Endothelial cell of umbilical vein (primary cell): ENCODE results near the gene ZNF366. TPM values are rescaled to one million over a fixed set of nuclear protein-coding genes. Genes with fewer than 3 reads are reported as not detected.

Source experiments
- BruUV-seq: library from RNA; stranded (reverse); fragments of 400-500 nt; replicated peaks from 2 replicates; lab custom pipeline; 2021; lab: Mats Ljungman, UMichigan
- CTCF ChIA-PET: fragments of 300-600, 350-600 bp; sonication (Branson Sonifier 250); formaldehyde crosslinking; loops from one replicate; lab custom pipeline; 2021; ENCODE audit warnings: antibody characterized with exemption, inconsistent platforms; lab: Charles Lee
- POLR2A ChIA-PET: fragments of 300-600, 350-600 bp; sonication (Branson Sonifier 250); formaldehyde crosslinking; loops from one replicate; lab custom pipeline; 2021; ENCODE audit warnings: antibody characterized with exemption, inconsistent platforms; lab: Charles Lee
- DNase-seq: peaks from one replicate; pipeline ENCODE4 v3.0.0-alpha.2; 2011; ENCODE audit warnings: low read depth, low spot score
- FAIRE-seq: peaks from 2 replicates; lab custom pipeline; 2011; peaks lifted over from hg19 to GRCh38; lab: Jason Lieb, UNC
- H2AFZ ChIP-seq: 2 replicates; pipeline ENCODE4 v1.6.0; 2012; ENCODE audit warnings: low read depth, low read length, control low read depth, inconsistent platforms
- H3K27ac ChIP-seq: 2 replicates; pipeline ENCODE4 v1.5.1; 2011; ENCODE audit warnings: low read depth, mild to moderate bottlenecking, control low read depth, low read length, moderate library complexity; ENCODE audit not compliant: insufficient read depth
- H3K27me3 ChIP-seq, 2 experiments: 2 replicates each; pipeline versions ENCODE4 v1.6.0 to v1.6.1; 2011; ENCODE audit warnings: low read length in 2 of 2, mixed read lengths in 1 of 2; ENCODE audit not compliant: control insufficient read depth in 2 of 2, insufficient read depth in 2 of 2
- H3K36me3 ChIP-seq, 2 experiments: 2 replicates in 1 of 2; 3 replicates in 1 of 2; pipeline ENCODE4 v1.5.1; 2011; ENCODE audit warnings: low read length in 2 of 2, mild to moderate bottlenecking in 1 of 2, moderate library complexity in 1 of 2; ENCODE audit not compliant: control insufficient read depth in 2 of 2, insufficient read depth in 2 of 2; ENCODE audit errors: extremely low read depth in 1 of 2
- H3K4me1 ChIP-seq: 3 replicates; pipeline ENCODE4 v1.5.1; 2011; ENCODE audit warnings: mild to moderate bottlenecking, low read length; ENCODE audit not compliant: control insufficient read depth, insufficient read depth; ENCODE audit errors: extremely low read depth
- H3K4me2 ChIP-seq: 2 replicates; pipeline ENCODE4 v1.6.1; 2011; ENCODE audit warnings: low read length, control low read depth, mixed read lengths; ENCODE audit not compliant: insufficient read depth
- H3K4me3 ChIP-seq, 3 experiments: fragments of 200-600 bp in 1 of 3; sonication (generic), shearing (Covaris generic) in 1 of 3; replicated peaks in 1 of 3; 2 replicates each; pipeline ENCODE4 v1.5.1; 2011 to 2016; ENCODE audit warnings: control low read depth in 3 of 3, low read length in 3 of 3, mild to moderate bottlenecking in 2 of 3, inconsistent platforms in 1 of 3, low read depth in 1 of 3, moderate library complexity in 1 of 3; ENCODE audit not compliant: insufficient read depth in 1 of 3
- H3K79me2 ChIP-seq: 2 replicates; pipeline ENCODE4 v1.6.0; 2012; ENCODE audit warnings: low read length, inconsistent platforms; ENCODE audit not compliant: control insufficient read depth, insufficient read depth
- H3K9ac ChIP-seq: replicated peaks from 2 replicates; pipeline ENCODE3; 2011; ENCODE audit warnings: low read length, control low read depth; ENCODE audit not compliant: insufficient read depth; ENCODE audit errors: extremely low read depth
- H3K9me1 ChIP-seq: replicated peaks from 3 replicates; pipeline ENCODE4 v1.6.0; 2011; ENCODE audit warnings: mild to moderate bottlenecking, low read length; ENCODE audit not compliant: control insufficient read depth, insufficient read depth; ENCODE audit errors: extremely low read depth
- H3K9me3 ChIP-seq: replicated peaks from 2 replicates; pipeline ENCODE4 v1.5.1; 2012; ENCODE audit warnings: low read length, inconsistent platforms; ENCODE audit not compliant: control insufficient read depth, insufficient read depth
- H4K20me1 ChIP-seq: replicated peaks from 2 replicates; pipeline ENCODE3; 2011; ENCODE audit warnings: mild to moderate bottlenecking, low read length; ENCODE audit not compliant: control insufficient read depth, insufficient read depth; ENCODE audit errors: extremely low read depth
- EZH2 ChIP-seq: IDR thresholded peaks from 2 replicates; pipeline ENCODE4 v1.6.1; 2012; ENCODE audit warnings: borderline replicate concordance, low read depth, mild to moderate bottlenecking, moderate library complexity, low read length, inconsistent platforms; ENCODE audit not compliant: severe bottlenecking
- FOS ChIP-seq: IDR thresholded peaks from 2 replicates; pipeline ENCODE4 v1.6.1; 2011; ENCODE audit warnings: mild to moderate bottlenecking, low read length, moderate library complexity, borderline replicate concordance; ENCODE audit not compliant: insufficient read depth
- GATA2 ChIP-seq: IDR thresholded peaks from 2 replicates; pipeline ENCODE4 v1.7.0; 2011; ENCODE audit warnings: low read depth, mild to moderate bottlenecking, moderate library complexity, mixed read lengths, low read length; ENCODE audit not compliant: insufficient read length, insufficient read depth
- JUN ChIP-seq: IDR thresholded peaks from 2 replicates; pipeline ENCODE4 v1.6.1; 2011; ENCODE audit warnings: borderline replicate concordance, low read depth; ENCODE audit not compliant: insufficient read length, insufficient read depth
- MYC ChIP-seq: IDR thresholded peaks from one replicate; pipeline ENCODE4 v1.6.1; 2011; ENCODE audit warnings: mild to moderate bottlenecking, low read depth, low read length
- POLR2A ChIP-seq: IDR thresholded peaks from 2 replicates; pipeline ENCODE4 v1.6.1; 2012; ENCODE audit warnings: low read depth, mild to moderate bottlenecking, control low read depth, low read length
- POLR2AphosphoS5 ChIP-seq: IDR thresholded peaks from 2 replicates; pipeline ENCODE4 v1.6.1; 2012; ENCODE audit warnings: low read depth, mild to moderate bottlenecking, control low read depth, low read length, moderate library complexity; ENCODE audit not compliant: insufficient read depth
- dilution Hi-C: fragments of 300-500 bp; cut with MboI; formaldehyde crosslinking; loops from one replicate; pipeline ENCODE4 v1.15.0; 2019; ENCODE audit warnings: low sequenced_read_pairs; ENCODE audit not compliant: extremely low pct_ligation_motif_present
- intact Hi-C: fragments of 100-400 bp; cut with micrococcal nuclease; formaldehyde crosslinking; loops from one replicate; pipeline ENCODE4 v1.10.0; 2022
- polyA plus RNA-seq, 4 experiments: library from polyadenylated mRNA; depleted of rRNA in 3 of 4; stranded (reverse) in 3 of 4; unstranded in 1 of 4; fragments of >200 nt; gene quantifications; 2 replicates each; pipeline versions ENCODE4 v1.2.1 to v1.2.3, GENCODE V29; 2011 to 2012; ENCODE audit warnings: missing spikeins in 1 of 4
- total RNA-seq: library from RNA; stranded (reverse); gene quantifications from 2 replicates; pipeline ENCODE4 v1.2.3, GENCODE V29; 2021
- TF ChIP-seq, protein P1 (sequence below): IDR thresholded peaks from 2 replicates; pipeline ENCODE4 v1.6.1; 2011; ENCODE audit not compliant: insufficient read depth, insufficient read length
- TF ChIP-seq, protein P2 (sequence below), 2 donors: IDR thresholded peaks; 1 replicate in 1 of 2; 2 replicates in 1 of 2; pipeline ENCODE4 v1.5.1; 2011; ENCODE audit warnings: low read length in 2 of 2, mild to moderate bottlenecking in 2 of 2, moderate library complexity in 2 of 2, control low read depth in 1 of 2, inconsistent platforms in 1 of 2, low read depth in 1 of 2; ENCODE audit not compliant: insufficient read depth in 1 of 2; ENCODE audit errors: extremely low read depth in 1 of 2

Gene ZNF366
- total and polyA plus RNA-seq, 2 donors (not counting 3 experiments of a cell fraction or from before 2014, with no cell fraction given), result 1.3 to 4.1 TPM

DNA sequence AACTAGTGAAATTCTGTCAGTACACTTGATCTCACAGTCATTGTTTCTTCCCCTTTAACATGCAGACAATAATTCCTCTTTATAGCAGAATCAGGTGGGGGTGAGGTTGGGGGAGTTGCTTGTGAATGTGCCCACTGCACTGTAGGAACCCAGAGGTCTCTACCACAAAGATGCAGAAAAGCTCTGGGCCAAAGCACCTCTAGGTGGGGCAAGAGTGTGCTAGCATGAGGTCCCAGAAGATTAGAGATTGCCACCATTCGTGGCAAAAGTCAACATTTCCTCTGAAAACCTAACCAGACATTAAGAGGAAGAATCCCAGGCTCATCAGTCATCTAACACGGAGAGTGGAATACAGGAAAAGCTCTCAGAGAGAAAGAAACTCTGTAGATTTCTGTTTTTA lies 112.5 kb downstream of the ZNF366 start:
- intact Hi-C loops, result loop anchor here (1.0 kb wide), 1 partner anchor 130 kb away; no protein-coding TSS in a partner anchor
- Histone ChIP-seq H3K79me2 (no peaks in the 10 kb centered on the region), H3K9me1 (no peaks in the 10 kb centered on the region), H3K4me1 (peaks cover 19% of the 10 kb centered on the region), H3K4me2 (no peak overlapping the region), H3K9ac (no peak overlapping the region), H4K20me1 (no peaks in the 10 kb centered on the region), H3K27ac (no peak overlapping the region), H3K36me3 (no peaks in the 10 kb centered on the region), H3K27me3 (no peaks in the 10 kb centered on the region), H3K9me3 (no peaks in the 10 kb centered on the region), H2AFZ (peak overlapping the region; percentile 67), H3K4me3 (no peak overlapping the region)
- ChIA-PET CTCF (interaction anchor here (0.5 to 2.9 kb wide), 12 partner anchors 8 to 444 kb away, joined by 3 to 26 read pairs (median 4); no protein-coding TSS in a partner anchor), POLR2A (no interaction called here)
- FAIRE-seq, result peak; percentile 75
- no TSS peak for BruUV-seq
- peak; percentile 46 for DNase-seq
- TF ChIP-seq, protein P1, sequence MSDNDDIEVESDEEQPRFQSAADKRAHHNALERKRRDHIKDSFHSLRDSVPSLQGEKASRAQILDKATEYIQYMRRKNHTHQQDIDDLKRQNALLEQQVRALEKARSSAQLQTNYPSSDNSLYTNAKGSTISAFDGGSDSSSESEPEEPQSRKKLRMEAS, result no peak
- TF ChIP-seq, protein P2, sequence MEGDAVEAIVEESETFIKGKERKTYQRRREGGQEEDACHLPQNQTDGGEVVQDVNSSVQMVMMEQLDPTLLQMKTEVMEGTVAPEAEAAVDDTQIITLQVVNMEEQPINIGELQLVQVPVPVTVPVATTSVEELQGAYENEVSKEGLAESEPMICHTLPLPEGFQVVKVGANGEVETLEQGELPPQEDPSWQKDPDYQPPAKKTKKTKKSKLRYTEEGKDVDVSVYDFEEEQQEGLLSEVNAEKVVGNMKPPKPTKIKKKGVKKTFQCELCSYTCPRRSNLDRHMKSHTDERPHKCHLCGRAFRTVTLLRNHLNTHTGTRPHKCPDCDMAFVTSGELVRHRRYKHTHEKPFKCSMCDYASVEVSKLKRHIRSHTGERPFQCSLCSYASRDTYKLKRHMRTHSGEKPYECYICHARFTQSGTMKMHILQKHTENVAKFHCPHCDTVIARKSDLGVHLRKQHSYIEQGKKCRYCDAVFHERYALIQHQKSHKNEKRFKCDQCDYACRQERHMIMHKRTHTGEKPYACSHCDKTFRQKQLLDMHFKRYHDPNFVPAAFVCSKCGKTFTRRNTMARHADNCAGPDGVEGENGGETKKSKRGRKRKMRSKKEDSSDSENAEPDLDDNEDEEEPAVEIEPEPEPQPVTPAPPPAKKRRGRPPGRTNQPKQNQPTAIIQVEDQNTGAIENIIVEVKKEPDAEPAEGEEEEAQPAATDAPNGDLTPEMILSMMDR (IDR thresholded peaks at IDR 0.05; ENCODE audit: extremely low read depth in 1 of 2, insufficient read depth in 1 of 2, low read depth in 1 of 2, low read length in 2 of 2), result peak; percentile 50 to 56
- dilution Hi-C loops, result no loop called here

DNA sequence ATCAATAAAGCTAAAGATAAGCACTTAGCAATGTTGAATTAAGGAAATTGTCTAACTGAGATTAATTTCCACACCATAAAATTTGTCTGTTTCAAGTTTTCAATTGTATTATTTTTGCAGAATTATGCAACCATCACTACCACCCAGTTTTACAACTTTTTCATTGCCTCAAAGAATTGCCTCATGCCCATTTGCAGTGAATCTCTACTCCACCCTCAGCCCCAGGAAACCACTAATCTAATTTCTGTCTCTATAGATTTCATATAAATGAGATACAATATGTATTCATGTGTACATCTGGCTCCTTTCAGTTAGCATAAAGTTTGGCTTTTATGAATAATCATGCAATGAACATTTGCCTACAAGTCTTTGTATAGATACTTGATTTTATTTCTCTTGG lies 114.2 kb downstream of the ZNF366 start:
- H2AFZ ChIP-seq, result no peak overlapping the region
- ChIA-PET CTCF (interaction anchor here (1.6 to 2.9 kb wide), 2 partner anchors 27 to 131 kb away, joined by 5 to 26 read pairs; no protein-coding TSS in a partner anchor), POLR2A (no interaction called here)
- FAIRE-seq (no peak), DNase-seq (no peak)
- no peak overlapping the region for H3K27ac ChIP-seq
- no TSS peak for BruUV-seq
- no peak overlapping the region for H3K4me2 ChIP-seq
- dilution Hi-C loops, result no loop called here
- H3K9me1 ChIP-seq, result no peaks in the 10 kb centered on the region
- no peak overlapping the region for H3K9ac ChIP-seq
- H3K4me1 ChIP-seq, result peaks cover 32% of the 10 kb centered on the region
- H3K27me3 ChIP-seq, result no peaks in the 10 kb centered on the region
- H4K20me1 ChIP-seq, result no peaks in the 10 kb centered on the region
- no peaks in the 10 kb centered on the region for H3K79me2 ChIP-seq
- TF ChIP-seq JUN (no peak), MYC (no peak), POLR2A (no peak), FOS (no peak), GATA2 (no peak), EZH2 (no peak), POLR2AphosphoS5 (no peak)
- TF ChIP-seq, protein P1, result no peak
- TF ChIP-seq, protein P2 (IDR thresholded peaks at IDR 0.05; ENCODE audit: extremely low read depth in 1 of 2, insufficient read depth in 1 of 2, low read depth in 1 of 2, low read length in 2 of 2), result no peak
- H3K9me3 ChIP-seq, result no peaks in the 10 kb centered on the region
- intact Hi-C loops, result no loop called here
- H3K36me3 ChIP-seq, result no peaks in the 10 kb centered on the region
- H3K4me3 ChIP-seq, result no peak overlapping the region
